ENCODE measurements around the gene ACP7.

GRCh38 chr19:39112338-39112890 lies 28.2 kb downstream of the ACP7 start:
- TF ChIP-seq FOXM1 (IDR thresholded peaks at IDR 0.05; ENCODE audit: low read depth) (no peak), EZH2phosphoT487 (IDR thresholded peaks at IDR 0.05; ENCODE audit: borderline replicate concordance, low read depth) (no peak), POLR2AphosphoS5 (IDR thresholded peaks at IDR 0.05; ENCODE audit: low read depth, low read length) (no peak)
